Caco-2 (cell line): Measurements from ENCODE around the gene TESK2. TPM values are rescaled to one million over a fixed set of nuclear protein-coding genes. Genes with fewer than 3 reads are reported as not detected.

Experiments used
- BruUV-seq: library from RNA; stranded (reverse); fragments of 400-500 nt; replicated peaks from 2 replicates; lab custom pipeline; 2021; lab: Mats Ljungman, UMichigan
- CTCF ChIA-PET: fragments of 300-600 bp; sonication (Branson Sonifier 250); formaldehyde crosslinking; loops from one replicate; lab custom pipeline; 2022; ENCODE audit warnings: antibody characterized with exemption; lab: Charles Lee
- POLR2A ChIA-PET: fragments of 300-600 bp; sonication (Branson Sonifier 250); formaldehyde crosslinking; loops from one replicate; lab custom pipeline; 2022; ENCODE audit warnings: antibody characterized with exemption; lab: Charles Lee
- DNase-seq, 2 experiments: peaks; one replicate each; pipeline versions ENCODE4 v3.0.0 to v3.0.0-alpha.2; 2020 to 2022
- H3K27me3 ChIP-seq: replicated peaks from 2 replicates; pipeline ENCODE4 v1.6.0; 2011; ENCODE audit warnings: low read length; ENCODE audit not compliant: control insufficient read depth, insufficient read depth
- H3K36me3 ChIP-seq: 2 replicates; pipeline ENCODE4 v1.5.1; 2011; ENCODE audit warnings: low read length; ENCODE audit not compliant: control insufficient read depth, insufficient read depth
- H3K4me1 ChIP-seq: fragments of 250-450 bp; sonication (Bioruptor Pico); 2 replicates; pipeline ENCODE4 v1.5.1; 2020; ENCODE audit warnings: mild to moderate bottlenecking
- H3K4me3 ChIP-seq: 2 replicates; pipeline ENCODE4 v1.5.1; 2011; ENCODE audit warnings: low read depth, mild to moderate bottlenecking, control low read depth, low read length
- H3K9me3 ChIP-seq: fragments of 250-450 bp; sonication (Bioruptor Pico); 2 replicates; pipeline ENCODE4 v1.5.1; 2020; ENCODE audit warnings: mild to moderate bottlenecking, moderate library complexity
- H3K27ac Mint-ChIP-seq: one replicate; pipeline ENCODE4 v1.8.0; 2022; ENCODE audit warnings: mixed read lengths; ENCODE audit not compliant: unreplicated experiment
- H3K27me3 Mint-ChIP-seq: one replicate; pipeline ENCODE4 v1.8.0; 2022; ENCODE audit warnings: mixed read lengths; ENCODE audit not compliant: insufficient read depth, unreplicated experiment
- H3K36me3 Mint-ChIP-seq: one replicate; pipeline ENCODE4 v1.8.0; 2022; ENCODE audit warnings: mild to moderate bottlenecking, mixed read lengths; ENCODE audit not compliant: insufficient read depth, unreplicated experiment
- H3K4me1 Mint-ChIP-seq: one replicate; pipeline ENCODE4 v1.8.0; 2022; ENCODE audit warnings: low read depth, mixed read lengths; ENCODE audit not compliant: unreplicated experiment
- H3K4me3 Mint-ChIP-seq: one replicate; pipeline ENCODE4 v1.8.0; 2022; ENCODE audit warnings: mild to moderate bottlenecking, moderate library complexity, mixed read lengths; ENCODE audit not compliant: unreplicated experiment
- H3K9me3 Mint-ChIP-seq: one replicate; pipeline ENCODE4 v1.8.0; 2022; ENCODE audit warnings: mixed read lengths; ENCODE audit not compliant: unreplicated experiment
- CTCF ChIP-seq, 2 experiments: fragments of 200-600 bp in 1 of 2; IDR thresholded peaks; 1 replicate in 1 of 2; 2 replicates in 1 of 2; pipeline versions ENCODE4 v1.5.1 to v1.8.0; 2011 to 2022; ENCODE audit warnings: antibody characterized with exemption in 1 of 2, control low read depth in 1 of 2, inconsistent platforms in 1 of 2, low read depth in 1 of 2, low read length in 1 of 2, mild to moderate bottlenecking in 1 of 2, moderate library complexity in 1 of 2; ENCODE audit not compliant: insufficient read depth in 1 of 2, severe bottlenecking in 1 of 2, unreplicated experiment in 1 of 2
- intact Hi-C: fragments of 100-400 bp; cut with micrococcal nuclease; formaldehyde crosslinking; loops from one replicate; pipeline ENCODE4 v1.10.0; 2022; ENCODE audit not compliant: unreplicated experiment
- total RNA-seq: library from RNA; stranded (reverse); gene quantifications from 2 replicates; pipeline ENCODE4 v1.2.3, GENCODE V29; 2022

TESK2 gene
- total RNA-seq, 1 experiment from 2014 or later, result 14.7 TPM

DNA sequence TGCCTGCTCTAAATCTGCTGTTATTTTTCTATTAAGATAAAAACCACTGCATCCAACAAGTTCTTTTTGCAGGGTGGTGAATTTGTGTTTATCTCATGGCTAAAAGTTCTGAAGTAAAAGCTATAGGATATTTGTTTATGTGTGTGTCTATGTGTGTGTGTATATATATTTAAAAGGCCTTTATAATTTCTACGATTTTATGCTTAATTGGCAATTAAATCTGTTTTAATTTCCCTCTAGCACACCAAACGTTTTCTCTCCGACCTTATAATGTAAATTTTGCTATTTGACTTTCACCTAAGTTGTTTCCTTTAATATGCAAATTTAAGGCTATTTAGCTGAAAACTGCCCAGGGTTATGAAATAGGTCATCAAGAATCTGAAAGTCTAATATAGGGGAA is 184.1 kb downstream of the TESK2 start:
- no peaks in the 10 kb centered on the region for H3K27me3 ChIP-seq
- H3K4me3 ChIP-seq, result no peak overlapping the region
- no peak for DNase-seq
- BruUV-seq, result no TSS peak
- Mint-ChIP-seq H3K4me3 (no peak overlapping the region), H3K4me1 (peaks cover 16% of the 10 kb centered on the region), H3K27ac (no peak overlapping the region), H3K27me3 (no peaks in the 10 kb centered on the region), H3K36me3 (peaks cover 5% of the 10 kb centered on the region), H3K9me3 (no peaks in the 10 kb centered on the region)
- CTCF ChIA-PET, result no interaction called here
- no peaks in the 10 kb centered on the region for H3K9me3 ChIP-seq
- POLR2A ChIA-PET, result interaction anchor here (1.9 kb wide), 1 partner anchor 20 kb away, joined by 5 read pairs; the partner anchor contains the start of gene HPDL
- intact Hi-C loops, result loop anchor here (10.0 kb wide), 1 partner anchor 472 kb away; no protein-coding TSS in a partner anchor
- TF ChIP-seq CTCF (IDR thresholded peaks at IDR 0.05; ENCODE audit: insufficient read depth in 1 of 2, low read depth in 1 of 2, low read length in 1 of 2, severe bottlenecking in 1 of 2, unreplicated experiment in 1 of 2), result no peak
- peaks cover 7% of the 10 kb centered on the region; the same call in 1 of the 2 replicates for H3K4me1 ChIP-seq
- H3K36me3 ChIP-seq, result no peaks in the 10 kb centered on the region

DNA sequence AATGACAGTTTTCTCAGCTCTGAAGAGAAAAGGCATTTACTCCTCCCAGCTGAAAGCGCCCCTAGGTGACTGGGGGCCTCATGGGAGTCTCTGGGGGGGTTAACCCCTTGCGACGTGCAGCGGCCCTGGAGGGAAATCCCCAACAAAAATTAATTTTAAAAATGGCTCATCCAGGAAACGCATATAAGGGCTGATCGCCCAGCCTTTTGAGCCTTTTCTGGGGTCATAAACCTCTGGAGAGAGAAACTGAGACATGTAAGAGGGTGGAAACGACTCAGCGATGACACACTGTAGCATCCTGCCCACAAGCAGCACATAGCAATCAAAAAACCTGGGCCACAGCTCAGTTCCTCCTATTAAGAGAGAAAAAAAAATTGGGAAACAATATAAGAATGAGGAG is 184.6 kb downstream of the TESK2 start:
- Mint-ChIP-seq H3K4me1 (peaks cover 22% of the 10 kb centered on the region), H3K27ac (peak overlapping the region; percentile 48), H3K9me3 (no peaks in the 10 kb centered on the region), H3K27me3 (no peaks in the 10 kb centered on the region), H3K36me3 (peaks cover 5% of the 10 kb centered on the region), H3K4me3 (no peak overlapping the region)
- Histone ChIP-seq H3K9me3 (no peaks in the 10 kb centered on the region), H3K4me3 (no peak overlapping the region), H3K27me3 (no peaks in the 10 kb centered on the region), H3K4me1 (peaks cover 7% of the 10 kb centered on the region; the same call in 1 of the 2 replicates), H3K36me3 (no peaks in the 10 kb centered on the region)
- DNase-seq, result no peak
- intact Hi-C loops, result loop anchor here (10.0 kb wide), 1 partner anchor 472 kb away; no protein-coding TSS in a partner anchor
- POLR2A ChIA-PET, result interaction anchor here (1.9 kb wide), 1 partner anchor 20 kb away, joined by 5 read pairs; the partner anchor contains the start of gene HPDL
- TF ChIP-seq CTCF (IDR thresholded peaks at IDR 0.05; ENCODE audit: insufficient read depth in 1 of 2, low read depth in 1 of 2, low read length in 1 of 2, severe bottlenecking in 1 of 2, unreplicated experiment in 1 of 2), result no peak
- CTCF ChIA-PET, result no interaction called here
- no TSS peak for BruUV-seq

- H3K36me3 Mint-ChIP-seq, result peaks cover 5% of the 10 kb centered on the region
- ChIA-PET CTCF (no interaction called here), POLR2A (interaction anchor here (1.9 kb wide), 1 partner anchor 21 kb away, joined by 5 read pairs; the partner anchor contains the start of gene HPDL)
- no peak for TF ChIP-seq CTCF (IDR thresholded peaks at IDR 0.05; ENCODE audit: insufficient read depth in 1 of 2, low read depth in 1 of 2, low read length in 1 of 2, severe bottlenecking in 1 of 2, unreplicated experiment in 1 of 2)
- H3K9me3 ChIP-seq, result no peaks in the 10 kb centered on the region
- H3K36me3 ChIP-seq, result no peaks in the 10 kb centered on the region
- H3K4me3 Mint-ChIP-seq, result peak overlapping the region; percentile 77
- H3K4me1 ChIP-seq, result peaks cover 7% of the 10 kb centered on the region; the same call in 1 of the 2 replicates
- no peaks in the 10 kb centered on the region for H3K27me3 ChIP-seq
- no peak overlapping the region for H3K27ac Mint-ChIP-seq
- no peaks in the 10 kb centered on the region for H3K9me3 Mint-ChIP-seq
- BruUV-seq, result no TSS peak
- intact Hi-C loops, result loop anchor here (10.0 kb wide), 1 partner anchor 470 kb away; no protein-coding TSS in a partner anchor
- DNase-seq, result no peak
- no peak overlapping the region for H3K4me3 ChIP-seq
- H3K27me3 Mint-ChIP-seq, result no peaks in the 10 kb centered on the region
- peaks cover 22% of the 10 kb centered on the region for H3K4me1 Mint-ChIP-seq
These were observed 185.7 kb downstream of the TESK2 start for GRCh38 chr1:45305231-45305630.
